NCI-H2107 treated with DMSO at 0.1 percent for 48 hours (cell line): Measurements from ENCODE around the gene PCSK2.
A peak's percentile ranks its signal among the peaks of the same experiment; 100 is the strongest.

Experiments
- DNase-seq: peaks from one replicate; lab custom pipeline; 2025; ENCODE audit not compliant: unreplicated experiment; lab: John Stamatoyannopoulos, UW

Gene PCSK2

DNA sequence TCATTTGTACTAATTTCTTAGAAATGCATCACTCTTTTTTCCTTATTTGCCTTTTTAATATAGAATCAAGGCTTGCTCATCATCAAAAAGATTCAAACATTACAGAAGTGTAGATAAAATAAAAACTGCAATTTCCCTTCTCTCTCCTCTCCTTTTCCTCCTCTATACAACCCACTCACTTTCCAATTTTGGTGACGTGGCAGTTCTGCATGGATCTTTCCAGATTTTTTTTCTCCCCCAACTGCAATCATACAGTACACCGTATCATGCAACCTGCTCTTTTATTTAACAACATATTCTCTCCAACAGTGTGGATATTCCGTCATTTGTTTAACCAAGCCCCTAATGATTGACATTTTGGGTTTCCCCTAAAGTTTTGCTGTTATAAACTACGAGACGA lies 163.8 kb downstream of the PCSK2 start:
- DNase-seq = no peak

- no peak for DNase-seq
Measured at GRCh38 chr20:17391127-17391771, 164.4 kb downstream of the PCSK2 start.

DNA sequence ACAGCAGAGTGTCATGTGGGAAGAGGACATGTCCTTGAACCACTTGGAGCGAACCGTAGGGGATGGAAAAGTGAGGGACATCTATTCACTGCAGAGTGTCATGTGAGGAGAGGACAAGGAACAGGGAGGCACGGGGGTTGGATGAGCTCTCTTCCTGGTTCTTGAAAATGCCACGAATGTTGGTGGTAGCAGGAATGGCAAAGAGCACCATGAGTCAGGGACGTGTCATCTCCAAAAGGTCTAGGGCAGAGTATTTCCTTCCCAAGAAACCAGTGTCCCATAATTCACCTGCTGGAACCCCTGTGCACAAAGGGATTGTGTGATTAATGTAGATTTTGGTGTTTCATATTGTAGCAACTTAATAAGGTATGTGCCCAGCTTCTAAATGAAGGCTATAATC lies 167.6 kb downstream of the PCSK2 start:
- no peak for DNase-seq

DNA sequence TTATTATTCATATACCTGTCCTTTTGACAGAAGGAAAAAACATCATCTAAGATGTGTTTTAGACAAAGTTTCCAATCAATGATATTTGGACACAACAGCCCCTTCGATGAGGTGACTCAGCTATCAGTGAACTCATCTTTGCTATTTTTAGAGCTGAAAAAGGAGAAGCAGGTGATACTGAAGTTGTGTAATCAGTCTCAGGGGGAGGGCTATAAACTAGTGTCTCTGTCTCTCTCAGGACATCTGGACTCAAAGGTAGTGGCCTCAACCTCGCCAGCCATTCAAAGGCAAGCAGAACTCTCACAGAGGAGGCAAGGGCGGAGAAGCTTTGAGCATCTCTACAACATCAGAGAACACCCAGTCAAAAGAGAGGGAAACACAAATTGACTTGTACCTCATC lies 168.9 kb downstream of the PCSK2 start:
- no peak for DNase-seq

GRCh38 chr20:17399303-17399985 lies 172.6 kb downstream of the PCSK2 start:
- no peak for DNase-seq

- no peak for DNase-seq
Measured at GRCh38 chr20:17403461-17403860, 176.6 kb downstream of the PCSK2 start.

- DNase-seq = no peak
Measured at GRCh38 chr20:17406051-17406590, 179.3 kb downstream of the PCSK2 start.

DNA sequence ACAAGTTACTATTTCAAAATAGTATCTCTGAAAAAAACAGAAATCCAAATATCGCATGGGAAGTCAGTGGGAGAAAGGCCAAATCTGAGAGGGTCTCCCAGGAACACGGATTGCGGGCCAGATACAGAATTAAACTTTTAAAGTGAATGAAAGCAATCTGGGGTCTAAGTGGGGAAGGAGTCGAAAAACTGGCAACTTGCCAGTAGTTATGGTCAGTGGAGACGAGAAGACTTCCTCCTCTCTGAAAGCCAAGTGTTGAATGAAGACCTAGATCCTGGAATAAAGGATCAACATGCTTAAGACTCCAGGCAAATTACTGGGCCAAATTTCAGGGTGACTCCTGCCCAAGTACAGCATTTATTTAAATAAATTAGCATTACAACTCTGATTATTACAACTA lies 180.7 kb downstream of the PCSK2 start:
- no peak for DNase-seq

DNA sequence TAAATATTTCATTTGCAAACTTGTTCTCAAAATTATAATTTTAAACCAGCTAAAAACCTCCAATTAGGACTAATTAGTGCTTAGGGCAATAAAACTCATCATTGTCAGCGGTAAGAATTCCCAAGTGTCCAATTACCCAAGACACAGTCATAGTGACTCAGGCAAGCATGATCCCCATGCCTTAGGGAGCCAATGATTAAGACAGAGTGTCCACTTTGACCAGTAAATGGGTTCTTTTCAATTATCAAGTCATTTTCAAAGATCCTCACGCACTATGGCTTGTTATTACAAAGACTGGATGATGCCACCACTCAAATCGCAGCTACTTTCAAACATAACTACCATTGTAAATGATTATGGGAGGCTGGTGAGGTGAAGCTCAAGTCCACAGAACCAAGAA lies 190.4 kb downstream of the PCSK2 start:
- DNase-seq = no peak

GRCh38 chr20:17418737-17419136 lies 191.9 kb downstream of the PCSK2 start:
- DNase-seq = no peak

- DNase-seq = no peak
Measured at GRCh38 chr20:17419479-17420041, 192.7 kb downstream of the PCSK2 start.

DNA sequence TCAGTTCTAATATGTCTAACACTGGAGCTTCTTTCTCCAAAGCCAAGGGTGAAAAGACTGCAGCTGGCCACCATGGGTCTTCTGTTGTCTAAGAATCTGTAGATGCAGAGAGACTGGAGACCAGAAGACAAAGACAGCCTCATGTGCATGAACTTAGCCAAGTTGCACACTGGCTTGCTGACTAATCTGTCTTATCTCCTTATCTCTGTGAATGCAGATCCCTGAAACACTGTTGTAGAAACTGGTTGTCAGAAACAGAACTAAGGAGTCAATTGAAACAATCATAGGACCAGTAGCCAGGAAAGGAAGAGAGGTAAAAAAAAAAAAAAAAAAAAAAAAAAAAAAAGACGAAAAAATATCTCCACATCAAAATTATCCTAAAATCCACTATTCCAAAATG lies 194.7 kb downstream of the PCSK2 start:
- DNase-seq = no peak

DNA sequence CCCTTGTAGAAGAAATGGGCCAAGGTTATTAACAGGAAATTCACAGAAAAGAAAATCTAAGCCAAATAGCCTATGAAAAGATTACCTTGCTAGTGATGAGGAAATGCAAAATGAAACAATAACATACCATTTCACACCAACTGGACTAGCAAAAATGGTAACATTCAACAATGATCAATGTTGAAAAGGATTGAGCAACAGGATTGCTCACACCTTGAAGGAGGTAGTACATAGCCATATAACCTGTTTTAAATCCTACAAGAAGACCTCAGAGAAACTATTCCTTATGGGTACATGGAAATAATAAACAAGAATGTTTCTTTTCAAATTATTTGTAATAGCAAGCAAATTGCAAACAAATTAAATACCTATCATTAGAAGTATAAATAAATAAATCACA lies 196.9 kb downstream of the PCSK2 start:
- no peak for DNase-seq

- DNase-seq = no peak
Measured at GRCh38 chr20:17427638-17428037, 200.8 kb downstream of the PCSK2 start.

DNA sequence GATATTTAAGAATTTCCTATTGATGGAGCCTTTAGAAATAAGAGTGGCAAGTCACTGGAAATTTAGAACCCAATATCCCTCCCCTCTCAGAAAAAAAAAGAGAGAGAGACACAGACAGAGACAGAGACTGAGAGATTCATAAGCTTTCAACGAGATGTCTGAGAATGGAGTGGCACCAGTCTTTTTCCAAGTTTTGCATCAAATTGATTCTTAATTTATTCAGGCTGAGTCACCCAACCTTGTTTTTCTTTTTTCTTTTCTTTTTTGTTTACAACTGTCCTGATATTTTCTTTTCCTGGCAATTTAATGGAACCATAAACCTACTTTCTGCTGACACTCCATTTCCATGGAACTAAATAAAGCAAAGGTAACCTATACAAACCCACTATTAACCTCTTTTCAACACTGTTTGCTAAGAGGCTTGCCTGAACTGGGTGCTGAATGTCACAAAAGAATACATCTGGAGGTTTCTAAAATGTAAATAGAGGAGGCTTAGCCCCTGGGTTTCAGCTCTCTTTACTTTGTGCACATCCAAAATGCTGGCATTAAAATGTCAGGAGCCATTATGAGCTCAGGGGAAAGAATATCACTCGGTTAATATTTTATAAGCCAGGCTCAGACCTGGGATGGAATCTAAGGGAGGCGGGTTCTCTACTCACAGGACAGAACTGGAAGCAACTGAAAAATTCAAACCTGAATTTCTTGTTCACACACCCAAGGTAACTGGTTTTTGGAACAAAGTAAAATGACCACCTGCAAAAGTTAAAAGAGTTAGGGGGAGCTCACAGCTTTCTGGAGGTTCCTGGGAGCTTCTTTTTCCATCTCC lies 203.5 kb downstream of the PCSK2 start:
- peak; percentile 41 for DNase-seq

- peak; percentile 31 for DNase-seq
Measured at GRCh38 chr20:17431621-17432364, 205.0 kb downstream of the PCSK2 start.

GRCh38 chr20:17436664-17437063 lies 209.8 kb downstream of the PCSK2 start:
- DNase-seq = no peak

DNA sequence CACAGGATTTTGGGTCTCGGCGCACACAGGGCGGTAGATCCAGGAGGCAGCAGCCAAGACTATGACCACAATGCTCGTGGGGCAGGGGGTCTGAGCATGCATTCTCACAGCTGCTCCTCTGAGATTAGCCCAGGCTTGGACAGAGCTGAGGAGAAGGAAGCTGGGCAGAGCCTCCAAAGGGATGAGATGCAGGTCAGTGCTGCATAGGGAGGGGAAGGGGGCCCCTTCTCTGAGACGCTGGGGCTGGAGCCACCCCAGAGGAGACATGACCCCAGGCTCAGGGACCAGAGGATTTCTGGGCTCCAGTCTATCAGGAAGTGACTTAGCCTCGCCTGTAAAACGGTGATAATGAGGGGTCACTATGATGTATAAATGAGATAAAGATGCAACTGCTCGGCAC lies 210.4 kb downstream of the PCSK2 start:
- no peak for DNase-seq

DNA sequence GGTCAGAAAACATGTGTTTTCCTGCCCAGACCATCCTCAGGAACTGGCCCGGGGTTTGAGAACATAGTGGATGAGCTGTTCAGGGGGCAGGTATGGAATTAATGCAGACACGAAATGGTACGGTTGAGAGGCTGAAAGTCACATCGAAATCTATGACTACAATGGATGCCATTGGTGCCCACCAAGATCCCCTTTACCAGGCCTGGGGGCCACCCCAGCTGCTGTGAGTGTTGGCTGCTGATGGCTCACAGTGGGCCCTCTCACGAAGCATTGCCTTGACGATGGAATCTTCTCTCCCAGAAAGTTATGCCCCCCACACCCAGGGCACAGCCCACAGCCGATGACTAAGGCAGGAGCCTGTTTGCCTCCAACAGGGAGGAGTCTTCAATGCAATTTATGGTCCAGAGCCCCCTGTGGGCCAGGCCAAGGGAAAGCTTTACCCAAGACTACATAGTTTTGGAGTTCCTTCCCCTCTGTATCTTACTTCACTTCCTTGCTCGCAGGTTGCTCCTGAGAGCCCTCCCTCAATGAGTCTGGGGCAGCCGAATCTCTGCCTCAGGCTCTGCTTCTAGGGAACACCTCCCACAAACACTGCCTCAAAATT lies 211.7 kb downstream of the PCSK2 start:
- no peak for DNase-seq

GRCh38 chr20:17439616-17440296 lies 212.9 kb downstream of the PCSK2 start:
- no peak for DNase-seq
